Activated CD4-positive, alpha-beta T cell treated with anti-CD3 and anti-CD28 coated beads, Interleukin-2, amount 50 U/mL, for 1 hour (primary cell): ENCODE results near the gene LMAN2L.

Experiments used
- DNase-seq: peaks from one replicate; pipeline ENCODE4 v3.0.0-alpha.2; 2020

The LMAN2L gene

DNA sequence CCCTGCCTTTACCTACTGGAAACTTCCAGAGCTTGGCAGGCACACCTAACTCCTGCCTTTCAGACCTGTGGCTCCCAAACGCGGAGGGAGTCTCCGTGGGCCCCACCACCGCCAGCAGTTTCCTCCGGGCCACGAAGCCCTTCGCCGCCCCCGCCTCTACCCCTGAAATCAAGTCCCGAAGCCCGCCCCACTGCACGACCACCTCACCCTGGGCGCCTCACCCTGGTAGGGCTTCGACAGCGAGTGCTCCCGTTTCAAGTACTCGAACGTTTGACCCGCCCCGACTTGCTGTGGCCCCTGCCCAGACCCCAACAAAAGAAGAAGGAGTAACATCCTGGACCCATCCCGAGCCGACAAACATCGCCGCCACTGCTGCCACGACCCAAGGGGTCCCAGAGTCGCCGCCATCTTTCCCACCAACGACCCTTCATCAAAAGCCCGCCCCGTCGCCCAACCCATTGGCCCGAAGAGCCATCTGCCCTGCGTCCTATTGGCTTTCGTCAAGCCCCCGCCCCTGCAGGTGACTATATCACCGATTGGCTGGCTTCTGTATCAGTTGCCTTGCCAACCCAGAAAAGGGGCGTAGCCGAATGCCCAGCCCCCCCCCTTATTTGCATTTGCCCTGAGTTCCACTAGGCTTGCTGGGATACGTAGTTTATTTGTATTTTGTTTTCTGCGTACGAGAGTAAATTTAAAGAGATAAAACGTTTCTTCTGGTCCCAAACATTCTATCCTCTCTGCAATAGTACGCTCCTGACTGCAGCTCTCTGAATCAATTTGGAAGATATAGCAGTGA is at the start of gene LMAN2L:
Gene LMAN2L, minus strand, starts transcription at position 432 of the 796 bp plus-strand sequence. Its CDS starts 24 bp downstream, at position 408.
- peak; percentile 94 for DNase-seq

- DNase-seq, result no peak
Measured at GRCh38 chr2:96789245-96789617, 49.4 kb upstream of the LMAN2L start.

GRCh38 chr2:96788442-96789244 is 48.8 kb upstream of the LMAN2L start:
- DNase-seq, result no peak

DNA sequence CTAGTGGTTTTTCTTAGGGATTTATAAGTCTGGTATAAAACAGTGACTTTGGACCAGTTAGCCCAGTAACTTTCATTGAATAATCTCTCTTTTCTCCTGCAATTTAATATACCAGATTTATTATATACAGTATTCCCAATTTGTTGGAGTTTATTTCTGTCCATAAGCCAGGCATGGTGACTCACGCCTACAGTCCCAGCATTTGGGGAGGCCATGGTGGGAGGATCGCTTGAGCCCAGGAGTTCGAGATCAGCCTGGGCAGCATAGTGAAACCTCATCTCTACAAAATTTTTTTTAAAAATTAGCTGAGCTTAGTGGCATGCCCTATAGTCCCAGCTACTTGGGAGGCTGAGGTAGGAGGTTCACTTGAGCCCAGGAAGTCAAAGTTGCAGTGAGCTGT is 47.5 kb upstream of the LMAN2L start:
- DNase-seq, result no peak

DNA sequence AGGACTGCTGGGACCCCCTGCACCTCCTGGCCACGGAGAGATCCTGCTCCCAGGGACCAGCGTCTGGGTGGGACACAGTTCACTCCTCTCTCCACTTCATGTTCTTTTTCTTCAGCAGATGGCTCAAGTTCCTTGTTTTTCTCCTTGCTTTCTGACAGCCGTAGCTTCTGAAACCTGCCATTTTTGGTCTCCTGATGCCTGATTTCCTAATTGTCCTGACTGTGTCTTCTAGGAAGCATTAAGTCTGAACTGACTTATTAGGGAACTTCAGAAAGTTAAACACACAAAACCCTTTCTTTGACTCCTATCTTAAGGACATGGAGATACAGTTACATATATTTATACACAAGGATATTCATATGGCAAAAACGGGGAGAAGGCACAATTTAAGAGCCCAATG is 43.5 kb upstream of the LMAN2L start:
- no peak for DNase-seq

- DNase-seq, result no peak
Measured at GRCh38 chr2:96775160-96775559, 35.3 kb upstream of the LMAN2L start.

GRCh38 chr2:96773922-96774321 is 34.1 kb upstream of the LMAN2L start:
- peak; percentile 35 for DNase-seq

GRCh38 chr2:96772903-96773671 is 33.2 kb upstream of the LMAN2L start:
- DNase-seq, result no peak

DNA sequence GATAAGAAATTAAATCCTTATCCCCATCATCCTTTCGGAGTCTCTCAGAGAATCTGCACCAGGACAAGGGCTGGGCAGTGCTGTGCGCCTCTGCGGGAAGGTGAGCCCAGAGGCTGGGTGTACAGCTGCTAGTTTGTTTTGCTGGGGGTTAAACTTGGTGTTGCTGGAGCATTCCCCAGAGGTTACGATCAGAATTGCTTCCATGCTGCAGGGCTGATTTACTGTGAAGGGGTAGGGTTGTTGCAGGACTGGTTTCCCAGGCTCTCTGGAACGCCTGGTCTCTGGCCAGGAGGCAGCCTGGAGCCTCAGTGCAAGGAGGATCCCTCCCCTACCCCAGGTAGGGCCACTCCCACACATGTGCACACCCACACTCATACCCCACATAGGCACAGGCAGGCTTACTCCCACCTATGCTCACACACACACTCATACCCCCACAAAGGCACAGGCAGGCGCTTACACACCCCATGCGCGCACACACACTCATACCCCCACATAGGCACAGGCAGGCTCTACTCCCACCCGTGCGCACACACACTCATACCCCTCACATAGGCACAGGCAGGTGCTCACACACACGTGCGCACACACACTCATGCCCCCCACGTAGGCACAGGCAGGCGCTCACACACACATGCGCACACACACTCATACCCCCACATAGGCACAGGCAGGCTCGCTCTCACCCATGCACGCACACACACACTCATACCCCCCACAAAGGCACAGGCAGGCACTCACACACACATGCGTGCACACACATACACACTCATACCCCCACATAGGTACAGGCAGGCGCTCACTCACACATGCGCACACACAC is 32.1 kb upstream of the LMAN2L start:
- no peak for DNase-seq

DNA sequence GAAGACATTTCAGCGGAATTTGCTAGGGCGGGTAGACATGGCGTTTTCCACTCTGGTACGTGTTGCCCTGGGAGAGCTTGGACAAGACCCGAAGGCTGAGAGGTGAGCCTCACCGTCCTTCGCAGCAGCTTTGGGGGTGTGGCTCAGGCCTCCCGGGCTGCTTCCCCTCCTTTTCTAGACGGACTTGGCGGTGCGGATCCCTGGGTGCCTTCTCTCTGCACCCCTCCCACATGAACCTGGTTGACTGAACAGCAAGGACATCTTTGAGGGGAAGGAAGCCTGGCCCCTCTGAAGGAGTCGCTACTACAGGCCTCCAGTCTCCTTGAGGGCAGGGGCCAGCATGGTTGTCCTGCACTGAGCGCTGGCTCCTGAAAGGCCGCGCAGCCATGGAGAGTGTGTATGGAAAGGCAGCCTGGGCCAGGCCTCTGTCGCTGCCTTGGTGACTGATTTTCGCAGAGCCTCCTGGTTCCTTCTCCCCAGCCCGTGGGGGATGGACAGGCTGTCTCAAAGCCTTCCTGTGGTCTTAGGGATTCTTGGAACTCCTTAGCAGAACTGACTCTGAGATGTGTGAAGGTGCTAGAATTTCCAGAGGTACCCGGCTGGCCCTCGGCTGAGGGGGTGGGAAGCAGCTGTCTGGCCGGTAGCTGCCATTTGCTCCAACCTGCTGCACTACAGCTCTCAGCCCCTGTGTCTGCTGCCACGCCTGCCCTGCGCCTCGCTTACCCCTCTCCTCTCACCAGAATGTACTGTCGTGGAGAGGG is 30.8 kb upstream of the LMAN2L start:
- no peak for DNase-seq

GRCh38 chr2:96769814-96770213 is 29.9 kb upstream of the LMAN2L start:
- no peak for DNase-seq

- DNase-seq, result no peak
Measured at GRCh38 chr2:96768083-96768561, 28.3 kb upstream of the LMAN2L start.

GRCh38 chr2:96767135-96767871 is 27.4 kb upstream of the LMAN2L start:
- DNase-seq, result no peak

- no peak for DNase-seq
Measured at GRCh38 chr2:96764253-96764637, 24.4 kb upstream of the LMAN2L start.

DNA sequence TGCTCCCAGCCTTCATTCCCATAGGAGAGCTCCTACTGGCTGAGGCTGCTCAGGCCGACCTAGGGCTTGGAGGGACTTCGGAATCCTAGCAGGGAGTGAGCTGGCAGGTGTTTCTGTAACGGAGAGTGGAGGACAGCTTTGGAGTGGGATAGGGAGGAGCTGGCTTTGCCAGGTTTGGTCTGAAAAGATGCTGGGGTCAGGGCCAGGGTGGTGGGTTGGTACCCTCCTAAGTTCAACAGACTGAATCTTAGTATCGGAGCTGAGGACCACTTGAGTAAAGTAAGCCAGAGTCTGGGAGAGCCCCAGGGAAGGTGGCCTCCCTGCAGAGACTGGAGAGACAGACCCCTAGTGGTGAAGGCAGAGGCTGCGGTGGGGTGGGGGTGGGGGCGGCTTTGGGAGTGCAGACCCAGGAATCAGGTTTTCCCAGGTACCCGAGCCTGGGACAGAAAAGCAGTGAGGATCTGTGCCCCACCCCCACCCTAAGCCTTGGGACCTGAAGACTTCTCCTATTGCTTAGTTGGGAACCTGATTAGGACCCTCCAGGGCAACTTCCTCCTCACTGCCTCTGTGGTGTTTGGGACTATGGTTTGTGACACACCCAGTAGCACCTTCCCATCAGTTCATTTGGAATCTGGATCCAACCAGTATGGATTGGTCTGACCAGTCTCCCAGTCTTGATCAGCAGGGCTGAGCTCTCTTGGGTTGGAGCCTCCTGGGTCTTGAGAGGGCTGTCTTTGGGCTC is 23.8 kb upstream of the LMAN2L start:
- DNase-seq, result no peak

DNA sequence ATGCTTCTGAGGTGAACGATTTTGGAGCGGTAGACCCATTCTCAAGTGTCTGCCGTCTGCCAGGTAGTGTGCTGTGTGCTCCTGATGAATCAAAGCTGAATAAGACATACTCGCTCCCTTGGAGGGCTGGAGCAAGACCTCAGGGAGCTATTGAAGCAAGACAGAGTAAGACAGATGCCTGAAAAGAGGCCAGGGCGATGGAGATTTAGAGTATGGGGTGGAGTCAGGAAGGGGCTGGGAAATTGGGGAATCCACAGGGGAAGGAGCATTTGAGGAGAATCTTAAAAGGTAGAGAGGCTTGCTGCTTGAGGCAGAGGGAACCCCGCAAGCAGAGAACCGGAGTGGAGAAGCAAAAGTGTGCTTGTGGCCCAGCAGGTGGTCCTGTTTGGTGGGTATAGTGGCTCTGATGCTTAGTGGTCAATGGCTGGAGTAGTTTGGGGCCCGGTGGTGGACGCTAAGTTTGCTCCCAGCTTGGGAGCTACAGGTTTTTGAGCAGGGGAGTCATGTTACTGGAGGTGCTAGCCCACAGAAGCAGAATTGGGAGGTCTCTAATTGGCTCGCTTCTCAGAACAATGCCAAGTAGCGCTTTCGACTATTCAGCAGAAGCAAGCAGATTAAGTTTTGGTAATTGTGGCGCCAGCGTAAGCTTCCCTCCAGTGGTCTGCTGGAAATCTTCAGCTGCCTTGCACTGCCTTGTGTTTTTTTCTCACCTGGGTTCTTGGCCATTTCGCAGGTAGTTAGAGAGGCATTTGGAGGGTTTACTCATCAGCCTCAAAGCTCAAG is 22.9 kb upstream of the LMAN2L start:
- DNase-seq, result no peak

- DNase-seq, result no peak
Measured at GRCh38 chr2:96760986-96761832, 21.3 kb upstream of the LMAN2L start.
